ENCODE measurements around the gene CAMK2D. TPM values are rescaled to one million over a fixed set of nuclear protein-coding genes. Genes with fewer than 3 reads are reported as not detected.

Gene CAMK2D
- total and polyA plus RNA-seq, 4 donors: 10.1 to 31.0 (median 25.6) TPM

- no peak overlapping the region for H3K4me3 ChIP-seq (ENCODE audit: low read depth in 1 of 3, low read length in 3 of 3)
- no peak overlapping the region for H3K27ac ChIP-seq (ENCODE audit: low read depth in 1 of 2, low read length in 2 of 2)
- no peaks in the 10 kb centered on the region for H3K36me3 ChIP-seq (ENCODE audit: control insufficient read depth in 4 of 4, insufficient read depth in 3 of 4, low read depth in 1 of 4, low read length in 3 of 4)
- H3K9me3 ChIP-seq (ENCODE audit: control insufficient read depth in 4 of 4, low read length in 3 of 4): no peaks in the 10 kb centered on the region
- WGBS: 98% methylated on average over 2 of the region's 2 CpGs
- TF ChIP-seq, protein P1, sequence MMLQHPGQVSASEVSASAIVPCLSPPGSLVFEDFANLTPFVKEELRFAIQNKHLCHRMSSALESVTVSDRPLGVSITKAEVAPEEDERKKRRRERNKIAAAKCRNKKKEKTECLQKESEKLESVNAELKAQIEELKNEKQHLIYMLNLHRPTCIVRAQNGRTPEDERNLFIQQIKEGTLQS (IDR thresholded peaks at IDR 0.05): no peak
- TF ChIP-seq FOXA2 (IDR thresholded peaks at IDR 0.05): no peak
- TF ChIP-seq, protein P2, sequence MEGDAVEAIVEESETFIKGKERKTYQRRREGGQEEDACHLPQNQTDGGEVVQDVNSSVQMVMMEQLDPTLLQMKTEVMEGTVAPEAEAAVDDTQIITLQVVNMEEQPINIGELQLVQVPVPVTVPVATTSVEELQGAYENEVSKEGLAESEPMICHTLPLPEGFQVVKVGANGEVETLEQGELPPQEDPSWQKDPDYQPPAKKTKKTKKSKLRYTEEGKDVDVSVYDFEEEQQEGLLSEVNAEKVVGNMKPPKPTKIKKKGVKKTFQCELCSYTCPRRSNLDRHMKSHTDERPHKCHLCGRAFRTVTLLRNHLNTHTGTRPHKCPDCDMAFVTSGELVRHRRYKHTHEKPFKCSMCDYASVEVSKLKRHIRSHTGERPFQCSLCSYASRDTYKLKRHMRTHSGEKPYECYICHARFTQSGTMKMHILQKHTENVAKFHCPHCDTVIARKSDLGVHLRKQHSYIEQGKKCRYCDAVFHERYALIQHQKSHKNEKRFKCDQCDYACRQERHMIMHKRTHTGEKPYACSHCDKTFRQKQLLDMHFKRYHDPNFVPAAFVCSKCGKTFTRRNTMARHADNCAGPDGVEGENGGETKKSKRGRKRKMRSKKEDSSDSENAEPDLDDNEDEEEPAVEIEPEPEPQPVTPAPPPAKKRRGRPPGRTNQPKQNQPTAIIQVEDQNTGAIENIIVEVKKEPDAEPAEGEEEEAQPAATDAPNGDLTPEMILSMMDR (IDR thresholded peaks at IDR 0.05; ENCODE audit: low read depth, low read length, missing input control): no peak
- DNase-seq (ENCODE audit: low spot score): no peak
- no peak overlapping the region for H3K9ac ChIP-seq (ENCODE audit: low read depth in 1 of 2, low read length in 2 of 2)
- H3K4me1 ChIP-seq (ENCODE audit: control insufficient read depth in 4 of 4, insufficient read depth in 4 of 4, low read length in 3 of 4): peaks cover 0 to 7% (median 0%) of the 10 kb centered on the region in 4 donors
- H3K27me3 ChIP-seq (ENCODE audit: control insufficient read depth in 4 of 4, insufficient read depth in 4 of 4, low read length in 3 of 4): no peaks in the 10 kb centered on the region
Observed at GRCh38 chr4:113625902-113626301, 135.6 kb downstream of the CAMK2D start.

DNA sequence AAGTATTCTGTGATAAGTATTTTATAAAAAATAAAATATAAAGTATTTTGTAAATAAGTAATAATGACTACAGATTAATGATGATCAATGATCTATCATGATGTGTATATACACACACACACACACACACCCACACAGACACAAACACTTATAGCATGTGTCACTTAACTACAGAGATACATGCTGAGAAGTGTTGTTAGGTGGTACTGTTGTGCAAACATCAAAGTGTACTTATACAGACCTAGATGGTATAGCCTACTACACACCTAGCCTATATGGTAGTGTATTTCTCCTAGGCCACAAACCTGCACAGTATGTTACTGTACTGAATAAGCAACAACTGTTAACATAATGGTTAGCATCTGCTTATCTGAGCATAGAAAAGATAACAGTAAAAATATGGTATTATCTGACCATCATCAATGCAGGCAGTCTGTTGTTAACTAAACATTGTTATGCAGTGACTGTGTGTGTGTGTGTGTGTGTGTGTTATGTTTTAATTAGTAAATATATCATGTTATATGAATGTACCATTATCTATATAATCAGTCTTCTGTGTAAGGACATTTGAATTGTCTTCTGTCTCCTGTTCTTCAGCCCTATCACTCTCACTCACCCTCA, 138.2 kb downstream of the CAMK2D start:
- no peak overlapping the region for H3K4me3 ChIP-seq (ENCODE audit: low read depth in 1 of 3, low read length in 3 of 3)
- no peak for DNase-seq (ENCODE audit: low spot score)
- H3K4me1 ChIP-seq (ENCODE audit: control insufficient read depth in 4 of 4, insufficient read depth in 4 of 4, low read length in 3 of 4): peaks cover 0 to 11% (median 4%) of the 10 kb centered on the region in 4 donors
- no peaks in the 10 kb centered on the region for H3K9me3 ChIP-seq (ENCODE audit: control insufficient read depth in 4 of 4, low read length in 3 of 4)
- no peaks in the 10 kb centered on the region for H3K27me3 ChIP-seq (ENCODE audit: control insufficient read depth in 4 of 4, insufficient read depth in 4 of 4, low read length in 3 of 4)
- no peaks in the 10 kb centered on the region for H3K36me3 ChIP-seq (ENCODE audit: control insufficient read depth in 4 of 4, insufficient read depth in 3 of 4, low read depth in 1 of 4, low read length in 3 of 4)
- H3K9ac ChIP-seq (ENCODE audit: low read depth in 1 of 2, low read length in 2 of 2): no peak overlapping the region
- H3K27ac ChIP-seq (ENCODE audit: low read depth in 1 of 2, low read length in 2 of 2): no peak overlapping the region
- no peak for TF ChIP-seq ZBTB33 (IDR thresholded peaks at IDR 0.05)
- no peak for TF ChIP-seq REST (IDR thresholded peaks at IDR 0.05)
- no peak for TF ChIP-seq YY1 (IDR thresholded peaks at IDR 0.05)
- TF ChIP-seq, protein P3, sequence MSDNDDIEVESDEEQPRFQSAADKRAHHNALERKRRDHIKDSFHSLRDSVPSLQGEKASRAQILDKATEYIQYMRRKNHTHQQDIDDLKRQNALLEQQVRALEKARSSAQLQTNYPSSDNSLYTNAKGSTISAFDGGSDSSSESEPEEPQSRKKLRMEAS (IDR thresholded peaks at IDR 0.05): no peak
- no peak for TF ChIP-seq RXRA (IDR thresholded peaks at IDR 0.05)
- no peak for TF ChIP-seq SP1 (IDR thresholded peaks at IDR 0.05)
- no peak for TF ChIP-seq HNF4A (conservative IDR thresholded peaks at IDR 0.05)
- no peak for TF ChIP-seq FOXA2 (IDR thresholded peaks at IDR 0.05)
- TF ChIP-seq HNF4G (IDR thresholded peaks at IDR 0.05): no peak
- TF ChIP-seq FOXA1 (IDR thresholded peaks at IDR 0.05): no peak
- no peak for TF ChIP-seq GABPA (IDR thresholded peaks at IDR 0.05 in 1 of 2, conservative IDR thresholded peaks at IDR 0.05 in 1 of 2)
- no peak for TF ChIP-seq NR2F2 (IDR thresholded peaks at IDR 0.05)
